Measurements from ENCODE around the gene IL1B.

GRCh38 chr2:112877423-112877822 is 40.8 kb upstream of the IL1B start:
- TF ChIP-seq CTCF (IDR thresholded peaks at IDR 0.05) (no peak), EZH2 (IDR thresholded peaks at IDR 0.05) (no peak)

Measured in neural progenitor cell (in vitro differentiated cells).